ENCODE results near the gene UBE2L6. TPM values are rescaled to one million over a fixed set of nuclear protein-coding genes. Genes with fewer than 3 reads are reported as not detected.

UBE2L6 gene
- total and polyA plus RNA-seq, 8 donors: 2.2 to 73.0 (median 40.5) TPM

- Histone ChIP-seq H3K4me1 (peaks cover 0 to 12% (median 1%) of the 10 kb centered on the region in 4 donors), H3K27ac (no peak overlapping the region), H3K4me3 (no peak overlapping the region), H3K27me3 (no peaks in the 10 kb centered on the region), H3K9me3 (no peaks in the 10 kb centered on the region), H3K36me3 (peaks cover 16 to 68% (median 61%) of the 10 kb centered on the region in 4 donors)
- 75 to 87% (median 80%) methylated on average over 4 of the region's 4 CpGs for WGBS, 5 donors
- intact Hi-C loops (cut with DNase I; ENCODE audit: low total_unique reads): no loop called here
- TF ChIP-seq POLR2A (IDR thresholded peaks at IDR 0.05) (no peak), POLR2AphosphoS5 (IDR thresholded peaks at IDR 0.05) (no peak), EP300 (IDR thresholded peaks at IDR 0.05) (no peak)
- TF ChIP-seq, protein P1, sequence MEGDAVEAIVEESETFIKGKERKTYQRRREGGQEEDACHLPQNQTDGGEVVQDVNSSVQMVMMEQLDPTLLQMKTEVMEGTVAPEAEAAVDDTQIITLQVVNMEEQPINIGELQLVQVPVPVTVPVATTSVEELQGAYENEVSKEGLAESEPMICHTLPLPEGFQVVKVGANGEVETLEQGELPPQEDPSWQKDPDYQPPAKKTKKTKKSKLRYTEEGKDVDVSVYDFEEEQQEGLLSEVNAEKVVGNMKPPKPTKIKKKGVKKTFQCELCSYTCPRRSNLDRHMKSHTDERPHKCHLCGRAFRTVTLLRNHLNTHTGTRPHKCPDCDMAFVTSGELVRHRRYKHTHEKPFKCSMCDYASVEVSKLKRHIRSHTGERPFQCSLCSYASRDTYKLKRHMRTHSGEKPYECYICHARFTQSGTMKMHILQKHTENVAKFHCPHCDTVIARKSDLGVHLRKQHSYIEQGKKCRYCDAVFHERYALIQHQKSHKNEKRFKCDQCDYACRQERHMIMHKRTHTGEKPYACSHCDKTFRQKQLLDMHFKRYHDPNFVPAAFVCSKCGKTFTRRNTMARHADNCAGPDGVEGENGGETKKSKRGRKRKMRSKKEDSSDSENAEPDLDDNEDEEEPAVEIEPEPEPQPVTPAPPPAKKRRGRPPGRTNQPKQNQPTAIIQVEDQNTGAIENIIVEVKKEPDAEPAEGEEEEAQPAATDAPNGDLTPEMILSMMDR (IDR thresholded peaks at IDR 0.05): no peak
- DNase-seq: no peak
These were observed 7.3 kb downstream of the UBE2L6 start for GRCh38 chr11:57560146-57560545.

DNA sequence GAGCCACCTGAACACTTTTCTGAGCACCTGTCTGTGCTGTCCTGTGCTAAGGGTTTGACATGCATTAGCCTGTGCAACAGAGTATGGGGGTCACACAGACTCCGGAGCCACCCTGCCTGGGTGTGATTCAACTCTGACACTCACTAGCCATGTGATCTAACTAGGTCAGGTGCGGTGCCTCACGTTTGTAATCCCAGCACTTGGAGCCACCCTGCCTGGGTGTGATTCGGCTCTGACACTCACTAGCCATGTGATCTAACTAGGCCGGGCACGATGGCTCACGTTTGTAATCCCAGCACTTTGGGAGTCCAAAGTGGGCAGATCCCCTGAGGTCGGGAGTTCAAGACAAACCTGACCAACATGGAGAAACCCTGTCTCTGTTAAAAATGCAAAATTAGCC is 11.4 kb downstream of the UBE2L6 start:
- Histone ChIP-seq H3K4me3 (no peak overlapping the region), H3K9me3 (no peaks in the 10 kb centered on the region), H3K27ac (no peak overlapping the region), H3K36me3 (peaks cover 49 to 96% (median 93%) of the 10 kb centered on the region in 4 donors), H3K4me1 (no peaks in the 10 kb centered on the region), H3K27me3 (no peaks in the 10 kb centered on the region)
- intact Hi-C loops (cut with DNase I; ENCODE audit: low total_unique reads): no loop called here
- DNase-seq: no peak
- TF ChIP-seq, protein P1 (IDR thresholded peaks at IDR 0.05): no peak
- no peak for TF ChIP-seq EP300 (IDR thresholded peaks at IDR 0.05)
- no peak for TF ChIP-seq POLR2A (IDR thresholded peaks at IDR 0.05)
- no peak for TF ChIP-seq POLR2AphosphoS5 (IDR thresholded peaks at IDR 0.05)
- 79 to 91% (median 87%) methylated on average over 8 of the region's 8 CpGs for WGBS, 5 donors

DNA sequence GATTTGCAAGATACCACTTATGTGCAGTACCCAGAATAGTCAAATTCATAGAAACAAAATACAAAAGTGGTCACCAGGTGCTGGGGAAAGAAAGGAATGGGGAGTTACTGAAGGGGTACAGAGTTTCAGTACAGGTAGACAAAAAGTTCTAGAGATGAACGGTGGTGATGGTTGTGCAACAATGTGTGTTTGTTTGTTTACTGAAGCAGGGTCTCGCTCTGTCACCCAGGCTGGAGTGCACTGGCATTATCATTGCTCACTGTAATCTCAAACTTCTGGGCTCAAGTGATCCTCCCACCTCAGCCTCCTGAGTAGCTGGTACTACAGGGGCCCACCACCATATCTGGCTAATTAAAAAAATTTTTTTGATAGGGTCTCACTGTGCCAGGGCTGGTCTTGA is 12.1 kb downstream of the UBE2L6 start:
- intact Hi-C loops (cut with DNase I; ENCODE audit: low total_unique reads): no loop called here
- H3K27me3 ChIP-seq: no peaks in the 10 kb centered on the region
- H3K4me1 ChIP-seq: no peaks in the 10 kb centered on the region
- TF ChIP-seq POLR2AphosphoS5 (IDR thresholded peaks at IDR 0.05) (no peak), POLR2A (IDR thresholded peaks at IDR 0.05) (no peak), EP300 (IDR thresholded peaks at IDR 0.05) (no peak)
- TF ChIP-seq, protein P1 (IDR thresholded peaks at IDR 0.05): no peak
- peaks cover 55 to 100% (median 99%) of the 10 kb centered on the region in 4 donors for H3K36me3 ChIP-seq
- no peaks in the 10 kb centered on the region for H3K9me3 ChIP-seq
- DNase-seq: no peak
- H3K4me3 ChIP-seq: no peak overlapping the region
- 83 to 95% (median 91%) methylated on average over 2 of the region's 2 CpGs for WGBS, 5 donors
- H3K27ac ChIP-seq: no peak overlapping the region

DNA sequence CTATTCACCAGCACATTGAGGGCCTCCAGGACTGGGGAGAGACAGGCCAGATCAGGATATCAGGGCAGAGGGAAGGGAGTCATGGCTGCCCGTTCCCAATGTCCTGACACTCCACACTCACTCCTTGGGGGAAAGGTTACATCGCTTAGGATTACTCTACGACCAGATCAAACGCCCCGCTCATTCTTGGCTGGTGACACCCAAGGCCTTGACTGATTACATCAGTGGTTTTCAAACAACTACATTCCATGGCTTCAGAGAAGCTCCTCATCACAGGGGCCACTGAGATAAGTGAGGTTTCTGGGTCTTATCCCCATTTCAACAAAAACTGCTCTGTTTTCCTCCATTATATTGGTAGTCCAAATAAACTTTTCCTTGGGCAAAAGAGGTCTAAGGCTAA is 15.0 kb downstream of the UBE2L6 start:
- no peaks in the 10 kb centered on the region for H3K4me1 ChIP-seq
- no peak for DNase-seq
- H3K9me3 ChIP-seq: no peaks in the 10 kb centered on the region
- H3K27ac ChIP-seq: no peak overlapping the region
- WGBS, 5 donors: 74 to 93% (median 87%) methylated on average over 5 of the region's 5 CpGs
- intact Hi-C loops (cut with DNase I; ENCODE audit: low total_unique reads): no loop called here
- TF ChIP-seq, protein P1 (IDR thresholded peaks at IDR 0.05): no peak
- TF ChIP-seq POLR2AphosphoS5 (IDR thresholded peaks at IDR 0.05): no peak
- TF ChIP-seq EP300 (IDR thresholded peaks at IDR 0.05): no peak
- no peak for TF ChIP-seq POLR2A (IDR thresholded peaks at IDR 0.05)
- peaks cover 60 to 100% (median 98%) of the 10 kb centered on the region in 4 donors for H3K36me3 ChIP-seq
- no peaks in the 10 kb centered on the region for H3K27me3 ChIP-seq
- no peak overlapping the region for H3K4me3 ChIP-seq

Measured in stomach (tissue), 9 donors.